Endothelial cell of umbilical vein (primary cell): ENCODE results near the gene SNCB.

Experiments used
- CTCF ChIP-seq, 2 donors: IDR thresholded peaks; 1 replicate in 1 of 2; 2 replicates in 1 of 2; pipeline ENCODE4 v1.5.1; 2011; ENCODE audit warnings: low read length in 2 of 2, mild to moderate bottlenecking in 2 of 2, moderate library complexity in 2 of 2, control low read depth in 1 of 2, inconsistent platforms in 1 of 2, low read depth in 1 of 2; ENCODE audit not compliant: insufficient read depth in 1 of 2; ENCODE audit errors: extremely low read depth in 1 of 2
- EZH2 ChIP-seq: IDR thresholded peaks from 2 replicates; pipeline ENCODE4 v1.6.1; 2012; ENCODE audit warnings: borderline replicate concordance, low read depth, mild to moderate bottlenecking, moderate library complexity, low read length, inconsistent platforms; ENCODE audit not compliant: severe bottlenecking
- MAX ChIP-seq: IDR thresholded peaks from 2 replicates; pipeline ENCODE4 v1.6.1; 2011; ENCODE audit not compliant: insufficient read depth, insufficient read length
- POLR2AphosphoS5 ChIP-seq: IDR thresholded peaks from 2 replicates; pipeline ENCODE4 v1.6.1; 2012; ENCODE audit warnings: low read depth, mild to moderate bottlenecking, control low read depth, low read length, moderate library complexity; ENCODE audit not compliant: insufficient read depth

- TF ChIP-seq CTCF (IDR thresholded peaks at IDR 0.05; ENCODE audit: extremely low read depth in 1 of 2, insufficient read depth in 1 of 2, low read depth in 1 of 2, low read length in 2 of 2) (no peak), POLR2AphosphoS5 (no peak), EZH2 (no peak), MAX (no peak)
Observed at GRCh38 chr5:176650354-176650884, 20.1 kb upstream of the SNCB start.
